ENCODE results near the gene YAF2.
A peak's percentile ranks its signal among the peaks of the same experiment; 100 is the strongest.
"Not testable (repeated sequence)": the region's sequence is repeated elsewhere in the genome, so short reads cannot be mapped to it uniquely, and the experiment has no call there.

Gene YAF2

DNA sequence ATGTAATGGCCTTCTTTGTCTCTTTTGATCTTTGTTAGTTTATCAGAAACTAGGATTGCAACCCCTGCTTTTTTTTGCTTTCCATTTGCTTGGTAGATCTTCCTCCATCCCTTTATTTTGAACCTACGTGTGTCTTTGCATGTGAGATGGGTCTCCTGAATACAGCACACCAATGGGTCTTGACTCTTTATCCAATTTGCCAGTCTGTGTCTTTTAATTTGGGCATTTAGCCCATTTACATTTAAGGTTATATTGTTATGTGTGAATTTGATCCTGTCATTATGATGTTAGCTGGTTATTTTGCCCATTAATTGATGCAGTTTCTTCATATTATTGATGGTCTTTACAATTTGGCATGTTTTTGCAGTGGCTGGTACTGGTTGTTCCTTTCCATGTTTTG lies 14.6 kb upstream of the YAF2 start:
- DNase-seq, result not testable (repeated sequence)

DNA sequence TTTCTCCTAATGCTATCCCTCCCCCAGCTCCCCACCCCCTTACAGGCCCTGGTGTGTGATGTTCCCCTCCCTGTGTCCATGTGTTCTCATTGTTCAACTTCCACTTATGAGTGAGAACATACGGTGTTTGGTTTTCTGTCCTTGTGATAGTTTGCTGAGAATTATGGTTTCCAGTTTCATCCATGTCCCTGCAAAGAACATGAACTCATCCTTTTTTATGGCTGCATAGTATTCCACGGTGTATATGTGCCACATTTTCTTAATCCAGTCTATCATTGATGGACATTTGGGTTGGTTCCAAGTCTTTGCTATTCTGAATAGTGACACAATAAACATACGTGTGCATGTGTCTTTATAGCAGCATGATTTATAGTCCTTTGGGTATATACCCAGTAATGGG lies 11.0 kb upstream of the YAF2 start:
- DNase-seq, result not testable (repeated sequence)

DNA sequence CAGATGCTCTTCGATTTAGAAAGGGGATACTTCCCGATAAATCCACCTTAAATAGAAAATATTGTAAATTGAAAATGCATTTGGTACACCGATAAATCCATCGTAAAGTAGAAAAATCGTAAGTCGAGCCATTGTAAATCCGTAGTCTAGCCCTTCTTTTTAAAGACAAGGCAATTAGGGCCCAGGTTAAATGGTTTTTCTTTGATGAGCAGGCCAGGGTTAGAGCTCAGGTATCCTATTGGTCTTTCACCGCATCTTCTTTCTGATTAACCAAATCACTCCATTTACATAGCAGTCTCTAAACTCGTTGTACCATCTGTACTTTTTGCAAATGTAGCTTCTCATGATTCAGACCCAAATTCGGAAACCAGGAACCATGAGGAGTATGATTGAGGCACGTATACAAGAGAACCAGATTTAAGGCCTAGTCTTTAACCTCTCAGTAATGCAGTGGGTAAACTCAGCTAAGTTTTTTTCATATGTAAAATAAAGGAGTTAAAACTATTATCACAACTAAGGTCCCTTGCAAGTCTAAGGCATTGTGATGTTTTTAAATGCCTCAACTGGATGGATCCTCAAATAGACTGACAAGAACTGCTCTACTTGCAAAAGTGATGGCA lies 2.2 kb upstream of the YAF2 start:
- DNase-seq, result no peak

DNA sequence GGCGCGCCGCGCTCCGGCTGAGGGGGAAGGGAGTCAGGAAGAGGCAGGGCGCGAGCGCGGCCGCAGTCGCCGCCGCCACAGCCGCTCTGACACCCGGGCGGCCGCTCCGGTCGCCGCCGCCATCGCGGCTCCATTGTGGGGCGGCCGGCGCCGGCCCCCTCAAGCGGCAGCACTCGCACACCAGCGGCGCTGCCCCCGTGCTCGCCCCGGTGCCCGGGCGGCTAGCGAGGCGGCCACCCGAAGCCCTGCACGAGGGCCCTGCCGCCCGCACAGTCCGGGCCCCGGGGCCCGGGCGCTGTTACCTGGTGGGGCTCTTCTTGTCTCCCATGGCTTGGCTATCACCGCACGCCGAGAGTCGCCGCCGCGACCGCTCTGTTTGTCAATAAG lies 202 bp downstream of the YAF2 start:
- no peak for DNase-seq

DNA sequence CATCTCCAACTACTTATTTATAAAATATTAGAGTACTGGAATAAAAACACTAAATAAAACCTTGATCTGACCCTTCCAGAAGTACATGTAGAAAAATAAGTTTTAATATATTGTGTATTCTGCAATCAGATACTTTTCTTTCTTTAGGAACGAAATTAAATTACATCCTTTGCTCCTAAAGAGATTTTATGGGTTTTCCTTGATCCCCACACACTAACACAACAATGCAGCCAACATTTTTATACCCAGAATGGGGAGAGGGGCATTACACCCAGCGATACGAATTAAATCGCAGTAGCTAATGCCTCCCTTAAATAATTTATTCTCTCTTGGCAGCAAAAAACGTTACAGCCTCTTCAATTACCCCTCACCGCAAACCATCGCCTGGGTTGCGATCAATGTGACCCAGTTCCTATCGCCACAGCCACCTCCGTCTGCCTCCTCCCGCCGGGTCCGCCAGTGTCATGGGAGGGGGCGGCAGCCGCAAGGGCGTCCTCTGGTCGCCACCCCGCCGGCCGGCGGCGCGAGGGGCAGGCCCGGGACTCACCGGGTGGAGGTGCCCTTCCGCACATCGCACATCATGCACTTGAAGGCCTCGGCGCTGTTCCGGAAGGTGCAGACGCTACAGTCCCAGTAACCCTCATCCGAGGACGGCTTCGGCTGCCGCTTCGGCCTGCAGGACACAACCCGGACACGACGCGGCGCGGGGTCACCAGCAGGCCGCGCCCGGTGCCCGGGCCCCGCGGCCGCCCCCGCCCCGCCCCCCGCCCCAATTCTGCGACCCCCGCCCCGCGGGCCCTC lies 796 bp downstream of the YAF2 start:
- DNase-seq, result peak; percentile 33

DNA sequence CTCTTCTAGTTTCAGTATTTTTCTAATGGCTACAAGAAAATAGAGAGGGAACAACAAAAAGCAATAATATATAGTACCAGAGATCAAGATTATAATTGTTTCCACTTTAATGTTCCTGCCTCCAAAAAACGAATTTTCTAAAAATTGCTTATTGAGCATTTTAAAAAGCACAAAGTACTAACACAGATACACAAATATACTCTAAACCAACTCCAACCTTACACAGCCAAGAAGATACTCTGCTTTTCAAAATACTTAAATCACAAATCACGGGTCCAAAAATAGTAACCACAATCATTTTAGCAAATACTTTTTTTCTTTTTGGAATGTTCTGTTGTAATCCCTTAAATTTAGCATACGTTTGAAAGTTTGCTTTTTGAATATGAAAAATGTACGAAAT lies 2.0 kb downstream of the YAF2 start:
- DNase-seq, result no peak

- DNase-seq, result no peak
Measured at GRCh38 chr12:42235426-42235825, 2.6 kb downstream of the YAF2 start.

- DNase-seq, result no peak
Measured at GRCh38 chr12:42234970-42235369, 3.1 kb downstream of the YAF2 start.

DNA sequence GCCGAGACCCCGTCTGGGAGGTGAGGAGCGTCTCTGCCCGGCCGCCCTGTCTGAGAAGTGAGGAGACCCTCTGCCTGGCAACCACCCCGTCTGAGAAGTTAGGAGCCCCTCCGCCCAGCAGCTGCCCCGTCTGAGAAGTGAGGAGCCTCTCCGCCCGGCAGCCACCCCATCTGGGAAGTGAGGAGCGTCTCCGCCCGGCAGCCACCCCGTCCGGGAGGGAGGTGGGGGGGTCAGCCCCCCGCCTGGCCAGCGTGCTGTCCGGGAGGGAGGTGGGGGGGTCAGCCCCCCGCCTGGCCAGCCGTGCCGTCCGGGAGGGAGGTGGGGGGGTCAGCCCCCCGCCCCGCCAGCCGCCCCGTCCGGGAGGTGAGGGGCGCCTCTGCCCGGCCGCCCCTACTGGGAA lies 10.5 kb downstream of the YAF2 start:
- not testable (repeated sequence) for DNase-seq

DNA sequence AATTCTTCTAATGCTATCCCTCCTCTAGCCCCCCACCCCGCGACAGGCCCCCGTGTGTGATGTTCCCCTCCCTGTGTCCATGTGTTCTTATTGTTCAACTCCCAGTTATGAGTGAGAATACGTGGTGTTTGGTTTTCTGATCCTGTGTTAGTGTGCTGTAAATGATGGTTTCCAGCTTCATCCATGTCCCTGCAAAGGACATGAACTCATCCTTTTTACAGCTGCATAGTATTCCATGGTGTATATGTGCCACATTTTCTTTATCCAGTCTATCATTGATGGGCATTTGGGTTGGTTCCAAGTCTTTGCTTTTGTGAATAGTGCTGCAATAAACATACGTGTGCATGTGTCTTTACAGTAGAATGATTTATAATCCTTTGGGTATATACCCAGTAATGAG lies 13.5 kb downstream of the YAF2 start:
- DNase-seq, result not testable (repeated sequence)

DNA sequence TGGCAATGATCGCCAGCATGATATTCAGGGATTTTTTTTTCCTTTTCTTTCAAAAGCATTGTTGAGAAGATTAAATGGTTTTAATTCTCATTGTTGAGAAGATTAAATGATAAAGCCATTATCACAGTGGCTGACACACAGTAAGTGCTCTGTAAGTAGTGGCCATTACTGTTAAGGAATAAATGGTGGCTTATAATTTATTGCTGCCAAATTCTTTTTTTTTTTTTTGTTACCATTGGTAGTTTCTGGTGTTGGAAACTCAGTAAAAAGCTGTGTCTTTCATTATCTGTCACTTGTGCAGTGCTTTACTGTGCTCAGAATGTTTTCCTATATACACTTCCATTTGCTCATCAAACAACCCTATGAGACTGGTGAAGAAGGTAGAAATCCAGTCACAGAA lies 15.3 kb downstream of the YAF2 start:
- no peak for DNase-seq

GRCh38 chr12:42221726-42222125 lies 16.3 kb downstream of the YAF2 start:
- DNase-seq, result no peak

DNA sequence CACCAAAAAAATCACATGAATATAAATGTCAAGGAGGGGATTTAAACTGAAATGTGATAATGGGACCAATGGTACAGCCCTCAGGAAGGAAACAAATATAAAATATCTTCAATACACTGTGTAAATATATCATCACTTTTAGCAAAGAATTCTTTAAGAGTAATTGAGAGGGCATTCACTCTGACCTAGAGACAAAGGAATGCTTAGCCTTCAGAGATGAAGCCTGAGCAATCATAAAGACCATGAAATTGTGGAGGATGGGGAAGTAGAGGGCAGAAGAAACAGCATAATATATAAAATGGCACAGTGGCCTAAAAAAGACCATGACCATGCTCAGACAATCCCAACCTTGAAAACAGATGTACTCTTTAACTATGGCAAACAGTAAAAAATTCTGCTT lies 20.4 kb downstream of the YAF2 start:
- DNase-seq, result no peak

DNA sequence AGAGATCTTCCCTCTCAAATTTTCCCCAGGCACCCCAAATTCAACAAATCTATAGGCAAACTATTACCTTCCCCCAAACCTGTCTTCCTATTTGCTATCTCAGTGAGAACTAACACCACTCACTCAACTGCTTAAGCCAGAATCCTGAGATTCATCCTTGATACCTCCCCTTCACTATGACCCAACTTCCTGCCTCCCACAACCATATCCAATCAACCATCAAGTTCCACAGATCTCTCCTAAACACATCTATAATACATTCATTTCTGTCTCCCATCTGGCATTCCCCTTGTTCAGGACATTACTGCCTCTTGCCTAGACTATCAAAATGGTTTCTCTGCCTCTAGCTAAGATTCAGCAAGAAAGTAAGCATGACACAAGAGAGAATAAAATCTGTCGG lies 21.3 kb downstream of the YAF2 start:
- DNase-seq, result no peak

DNA sequence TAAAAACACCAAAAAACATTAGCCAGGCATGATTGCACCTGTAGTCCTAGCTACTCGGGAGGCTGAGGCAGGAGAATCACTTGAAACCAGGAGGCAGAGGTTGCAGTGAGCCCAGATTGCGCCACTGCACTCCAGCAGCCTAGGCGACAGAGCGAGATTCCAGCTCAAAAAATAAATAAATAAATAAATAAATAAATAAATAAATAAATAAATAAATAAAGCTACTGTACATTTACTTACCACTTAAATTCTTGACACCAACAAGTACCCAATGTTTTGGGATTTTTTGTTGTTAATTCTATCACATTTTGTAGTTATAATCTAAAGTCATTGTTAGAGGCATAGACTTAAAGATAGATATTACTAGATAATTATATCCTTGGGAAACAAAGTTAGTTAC lies 22.3 kb downstream of the YAF2 start:
- DNase-seq, result not testable (repeated sequence)

DNA sequence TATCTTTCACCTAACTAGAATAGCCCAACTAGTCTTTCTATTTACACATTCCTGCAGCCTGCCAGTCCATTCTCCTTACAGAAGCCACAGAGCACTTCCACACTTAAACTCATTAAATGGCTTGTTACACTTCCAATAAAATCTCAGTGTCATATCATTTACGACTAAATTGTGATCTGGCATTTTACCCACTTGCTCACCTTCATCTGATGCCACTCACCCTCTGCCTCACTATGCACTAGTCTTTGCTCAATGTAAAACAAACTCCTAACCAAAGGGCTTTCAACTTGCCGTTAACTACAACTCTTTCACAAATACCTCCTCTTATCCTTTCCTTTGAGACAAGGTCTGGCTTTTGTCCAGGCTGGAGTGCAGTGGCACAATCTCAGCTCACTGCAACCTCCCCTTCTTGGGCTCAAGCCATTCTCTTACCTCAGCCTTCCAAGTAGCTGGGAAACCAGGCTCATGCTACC lies 24.1 kb downstream of the YAF2 start:
- no peak for DNase-seq

GRCh38 chr12:42213023-42213422 lies 25.0 kb downstream of the YAF2 start:
- peak; percentile 83 for DNase-seq

- no peak for DNase-seq
Measured at GRCh38 chr12:42208574-42208973, 29.5 kb downstream of the YAF2 start.

DNA sequence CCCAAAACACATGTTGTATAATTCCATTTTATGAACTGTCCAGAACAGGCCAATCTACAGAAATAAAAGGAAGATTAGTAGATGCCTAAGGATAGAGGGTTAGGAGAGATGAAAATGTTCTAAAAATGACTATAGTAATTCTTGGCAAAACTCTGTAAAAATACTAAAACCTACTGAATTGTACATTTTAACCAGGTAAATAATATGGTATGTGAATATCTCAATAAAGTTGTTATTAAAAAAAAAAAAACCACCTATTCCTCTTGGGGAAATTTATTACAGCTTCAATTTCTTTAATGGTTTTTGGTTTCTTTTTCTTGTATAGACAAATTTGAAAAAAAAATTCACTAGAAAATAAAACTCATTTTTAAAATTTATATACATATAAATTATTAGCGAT lies 33.2 kb downstream of the YAF2 start:
- no peak for DNase-seq

DNA sequence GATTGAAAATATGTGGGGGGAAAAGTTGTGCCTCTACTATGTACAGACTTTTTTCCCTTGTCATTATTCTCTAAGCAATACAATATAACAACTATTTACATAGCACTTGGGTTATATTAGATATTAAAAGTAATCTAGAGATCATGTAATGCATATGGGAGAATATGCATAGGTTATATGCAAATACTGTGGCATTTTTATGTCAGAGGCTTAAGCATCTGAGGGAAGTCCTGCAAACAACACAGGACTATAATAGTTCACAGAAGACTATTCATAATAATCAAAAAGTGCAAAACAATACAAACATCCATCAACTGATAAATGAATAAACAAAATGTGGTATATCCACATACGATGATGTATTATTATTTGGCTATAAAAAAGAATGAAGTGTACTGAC lies 33.7 kb downstream of the YAF2 start:
- DNase-seq, result no peak

DNA sequence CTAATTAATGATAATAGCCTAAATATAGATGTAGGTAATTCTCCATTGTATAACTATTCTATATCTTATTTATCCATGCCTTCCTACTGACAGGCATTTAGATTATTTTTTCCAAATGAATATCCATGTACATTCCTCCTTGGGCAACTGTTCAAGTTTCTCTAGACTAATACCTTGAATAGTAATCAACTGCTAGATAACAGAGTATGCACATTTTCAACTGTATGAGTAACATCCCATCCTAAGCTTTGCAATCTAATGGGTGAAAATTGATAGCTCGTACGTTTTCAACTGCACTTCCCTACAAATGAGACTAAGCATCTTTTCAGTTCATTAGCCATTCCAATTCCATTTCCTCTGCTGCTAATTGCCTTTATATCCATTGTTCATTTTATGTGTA lies 37.0 kb downstream of the YAF2 start:
- DNase-seq, result no peak

- no peak for DNase-seq
Measured at GRCh38 chr12:42199007-42199406, 39.0 kb downstream of the YAF2 start.

- no peak for DNase-seq
Measured at GRCh38 chr12:42196723-42197603, 41.1 kb downstream of the YAF2 start.

DNA sequence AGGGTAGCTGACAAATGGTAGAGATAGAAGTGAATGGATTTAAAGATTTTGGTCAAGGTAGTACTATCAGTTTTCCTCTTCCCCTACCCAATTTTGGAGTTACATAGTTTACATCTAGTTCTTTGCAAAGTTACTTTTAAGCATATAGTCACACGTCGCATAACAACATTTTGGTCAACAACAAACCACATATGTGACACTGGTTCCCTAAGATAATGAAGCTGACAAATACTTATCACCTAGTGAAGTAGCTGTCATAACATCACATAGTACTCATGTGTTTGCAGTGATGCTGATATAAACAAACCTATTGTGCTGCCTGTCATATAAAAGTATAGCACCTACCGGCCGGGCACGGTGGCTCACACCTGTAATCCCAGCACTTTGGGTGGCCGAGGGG lies 45.4 kb downstream of the YAF2 start:
- DNase-seq, result no peak
